GM12891 (cell line): ENCODE measurements around the gene MORC2.

Experiments used
- DNase-seq: peaks from one replicate; pipeline ENCODE4 v3.0.0; 2011; ENCODE audit warnings: low spot score; ENCODE audit not compliant: insufficient read length
- FAIRE-seq: peaks from 2 replicates; lab custom pipeline; 2011; peaks lifted over from hg19 to GRCh38; lab: Jason Lieb, UNC
- PAX5 ChIP-seq: IDR thresholded peaks from 2 replicates; pipeline ENCODE4 v1.6.1; 2011; ENCODE audit warnings: low read length, moderate library complexity, mild to moderate bottlenecking; ENCODE audit not compliant: insufficient read depth, severe bottlenecking
- POLR2A ChIP-seq: IDR thresholded peaks from 2 replicates; pipeline ENCODE4 v1.6.1; 2011; ENCODE audit warnings: low read depth, low read length, control low read depth
- POLR2AphosphoS5 ChIP-seq: IDR thresholded peaks from 2 replicates; pipeline ENCODE4 v1.6.1; 2011; ENCODE audit warnings: low read depth, low read length, control low read depth
- POU2F2 ChIP-seq: IDR thresholded peaks from 2 replicates; pipeline ENCODE4 v1.6.1; 2011; ENCODE audit warnings: low read depth, mild to moderate bottlenecking, control low read depth, low read length, moderate library complexity
- SPI1 ChIP-seq: IDR thresholded peaks from 2 replicates; pipeline ENCODE4 v1.6.1; 2011; ENCODE audit warnings: low read depth, low read length, control low read depth
- TAF1 ChIP-seq: IDR thresholded peaks from 2 replicates; pipeline ENCODE4 v1.6.1; 2011; ENCODE audit warnings: low read depth, low read length, control low read depth

Gene MORC2

DNA sequence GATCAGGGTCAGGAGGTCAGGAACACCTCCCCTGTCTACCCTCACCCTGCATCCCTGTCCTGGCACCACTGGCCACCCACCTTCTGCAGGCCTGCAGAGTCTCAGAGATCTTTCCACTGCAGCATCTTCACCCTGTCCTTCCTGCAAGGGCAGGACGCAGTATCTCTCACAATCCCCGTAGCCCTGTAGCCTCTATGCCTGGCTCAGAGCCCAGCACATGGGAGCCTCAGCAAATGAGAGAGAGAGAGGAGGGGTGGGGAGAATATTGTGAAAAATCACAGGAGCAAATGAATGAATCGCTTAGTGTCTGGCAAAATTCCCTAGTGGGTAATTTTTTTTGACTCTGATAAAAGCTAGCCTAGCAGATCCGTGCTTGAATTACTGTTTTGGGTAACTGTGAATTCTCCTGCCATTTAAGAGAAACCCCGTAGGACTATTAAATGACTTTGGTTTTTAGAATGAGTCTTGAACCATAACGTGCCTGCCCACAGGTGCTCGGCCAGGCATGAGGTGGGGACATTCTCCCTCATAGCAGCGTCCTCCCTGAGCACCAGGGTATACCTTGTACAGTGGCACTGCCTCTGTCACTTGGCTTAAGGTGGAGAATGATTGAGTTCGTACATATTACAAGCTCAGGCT, 91.5 kb downstream of the MORC2 start:
- DNase-seq (no peak), FAIRE-seq (no peak)
- TF ChIP-seq TAF1 (no peak), PAX5 (no peak), POU2F2 (no peak), POLR2A (no peak), POLR2AphosphoS5 (no peak), SPI1 (no peak)

GRCh38 chr22:30876221-30876751, 92.3 kb downstream of the MORC2 start:
- TF ChIP-seq POU2F2 (no peak), SPI1 (no peak), POLR2AphosphoS5 (no peak), TAF1 (no peak), POLR2A (no peak), PAX5 (no peak)

GRCh38 chr22:30875481-30876215, 92.9 kb downstream of the MORC2 start:
- FAIRE-seq, result no peak
- TF ChIP-seq SPI1 (no peak), POU2F2 (no peak), TAF1 (no peak), POLR2A (no peak), POLR2AphosphoS5 (no peak), PAX5 (no peak)
- DNase-seq, result no peak

More at GRCh38 chr22:30876221-30876751, 92.3 kb downstream of the MORC2 start:
- DNase-seq (no peak), FAIRE-seq (no peak)
